ENCODE measurements around the gene SRI. TPM values are rescaled to one million over a fixed set of nuclear protein-coding genes. Genes with fewer than 3 reads are reported as not detected.

Gene SRI
- total RNA-seq, 4 donors from 2014 or later = 72.3 to 99.5 (median 88.8) TPM

DNA sequence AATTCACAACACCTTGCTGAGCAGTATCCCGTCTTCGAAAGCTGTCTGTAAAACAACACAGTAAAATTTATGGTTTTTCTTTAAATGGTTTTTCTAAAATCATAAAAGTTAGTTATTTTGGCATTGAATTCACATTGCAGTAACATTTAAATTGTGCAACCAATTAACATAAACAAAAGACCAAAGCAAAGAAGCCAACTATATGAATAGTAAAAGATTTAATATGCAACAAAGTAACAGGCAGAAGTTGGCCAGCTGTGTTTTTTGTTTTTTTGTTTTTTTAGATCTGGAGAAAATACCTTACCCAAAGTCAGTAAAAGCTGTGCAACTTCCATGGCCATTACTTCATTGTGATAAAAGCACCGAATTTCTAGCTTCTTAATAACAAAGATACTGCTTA is 11.3 kb downstream of the SRI start:
- TF ChIP-seq POLR2A (IDR thresholded peaks at IDR 0.05) = no peak
- TF ChIP-seq, protein P1, sequence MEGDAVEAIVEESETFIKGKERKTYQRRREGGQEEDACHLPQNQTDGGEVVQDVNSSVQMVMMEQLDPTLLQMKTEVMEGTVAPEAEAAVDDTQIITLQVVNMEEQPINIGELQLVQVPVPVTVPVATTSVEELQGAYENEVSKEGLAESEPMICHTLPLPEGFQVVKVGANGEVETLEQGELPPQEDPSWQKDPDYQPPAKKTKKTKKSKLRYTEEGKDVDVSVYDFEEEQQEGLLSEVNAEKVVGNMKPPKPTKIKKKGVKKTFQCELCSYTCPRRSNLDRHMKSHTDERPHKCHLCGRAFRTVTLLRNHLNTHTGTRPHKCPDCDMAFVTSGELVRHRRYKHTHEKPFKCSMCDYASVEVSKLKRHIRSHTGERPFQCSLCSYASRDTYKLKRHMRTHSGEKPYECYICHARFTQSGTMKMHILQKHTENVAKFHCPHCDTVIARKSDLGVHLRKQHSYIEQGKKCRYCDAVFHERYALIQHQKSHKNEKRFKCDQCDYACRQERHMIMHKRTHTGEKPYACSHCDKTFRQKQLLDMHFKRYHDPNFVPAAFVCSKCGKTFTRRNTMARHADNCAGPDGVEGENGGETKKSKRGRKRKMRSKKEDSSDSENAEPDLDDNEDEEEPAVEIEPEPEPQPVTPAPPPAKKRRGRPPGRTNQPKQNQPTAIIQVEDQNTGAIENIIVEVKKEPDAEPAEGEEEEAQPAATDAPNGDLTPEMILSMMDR (IDR thresholded peaks at IDR 0.05) = no peak
- H3K27ac ChIP-seq = no peak overlapping the region
- no peaks in the 10 kb centered on the region for H3K9me3 ChIP-seq
- intact Hi-C loops (cut with DNase I) = no loop called here
- no peak for DNase-seq
- no peak overlapping the region for H3K4me3 ChIP-seq (replicated peaks in 1 of 3)
- no peaks in the 10 kb centered on the region for H3K27me3 ChIP-seq
- peaks cover 42 to 44% of the 10 kb centered on the region in 2 donors for H3K36me3 ChIP-seq
- H3K4me1 ChIP-seq = no peaks in the 10 kb centered on the region
- 95 to 99% methylated on average over 3 of the region's 3 CpGs for WGBS, 2 donors

DNA sequence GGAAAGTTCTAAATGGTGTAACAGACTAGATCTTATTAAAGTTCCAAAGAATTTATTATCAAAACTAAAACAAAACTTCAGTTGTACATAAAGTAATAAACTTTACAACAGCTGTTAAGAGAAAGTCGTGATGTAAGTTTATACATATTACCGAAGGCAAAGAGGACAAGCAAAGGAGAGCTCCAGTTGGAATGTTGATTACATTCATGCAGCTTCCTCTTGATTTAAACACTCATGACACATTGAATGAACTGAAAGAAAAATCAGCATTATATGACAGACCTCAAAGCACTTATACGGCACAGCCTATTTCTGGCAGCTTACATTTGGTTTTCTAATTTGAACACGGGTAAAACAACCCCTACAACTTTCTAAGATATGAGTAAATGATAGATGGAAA is 13.6 kb downstream of the SRI start:
- H3K4me3 ChIP-seq (replicated peaks in 1 of 3) = no peak overlapping the region
- peaks cover 46 to 50% of the 10 kb centered on the region in 2 donors for H3K36me3 ChIP-seq
- no peaks in the 10 kb centered on the region for H3K27me3 ChIP-seq
- no peak overlapping the region for H3K27ac ChIP-seq
- H3K4me1 ChIP-seq = no peaks in the 10 kb centered on the region
- no peak for TF ChIP-seq POLR2A (IDR thresholded peaks at IDR 0.05)
- DNase-seq = no peak
- 90 to 92% methylated on average over 4 of the region's 4 CpGs for WGBS, 2 donors
- no peaks in the 10 kb centered on the region for H3K9me3 ChIP-seq
- intact Hi-C loops (cut with DNase I) = no loop called here

DNA sequence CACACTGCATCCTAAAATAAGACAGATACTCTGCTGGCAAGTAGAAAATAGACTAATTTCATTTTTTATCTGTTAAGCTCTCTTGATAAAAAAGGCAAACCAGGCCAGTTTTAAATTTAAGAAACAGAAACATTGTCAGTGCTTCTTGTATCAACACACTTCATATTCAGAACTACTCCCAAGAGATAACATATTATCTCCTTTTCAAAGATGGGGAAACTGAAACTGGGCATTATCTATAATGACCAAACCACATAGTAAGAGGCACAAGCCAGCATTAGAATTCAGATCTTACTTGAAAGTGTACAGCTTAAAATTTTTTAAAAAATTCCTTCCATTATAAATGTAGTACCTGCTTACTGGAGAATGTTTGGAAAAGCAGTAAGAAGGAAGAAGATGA is 14.7 kb downstream of the SRI start:
- H3K27ac ChIP-seq = no peak overlapping the region
- H3K36me3 ChIP-seq = peaks cover 46 to 50% of the 10 kb centered on the region in 2 donors
- H3K4me1 ChIP-seq = no peaks in the 10 kb centered on the region
- no peak overlapping the region for H3K4me3 ChIP-seq (replicated peaks in 1 of 3)
- intact Hi-C loops (cut with DNase I) = no loop called here
- DNase-seq = no peak
- H3K27me3 ChIP-seq = no peaks in the 10 kb centered on the region
- H3K9me3 ChIP-seq = no peaks in the 10 kb centered on the region
- TF ChIP-seq, protein P1 (IDR thresholded peaks at IDR 0.05) = no peak
- TF ChIP-seq POLR2A (IDR thresholded peaks at IDR 0.05) = no peak

DNA sequence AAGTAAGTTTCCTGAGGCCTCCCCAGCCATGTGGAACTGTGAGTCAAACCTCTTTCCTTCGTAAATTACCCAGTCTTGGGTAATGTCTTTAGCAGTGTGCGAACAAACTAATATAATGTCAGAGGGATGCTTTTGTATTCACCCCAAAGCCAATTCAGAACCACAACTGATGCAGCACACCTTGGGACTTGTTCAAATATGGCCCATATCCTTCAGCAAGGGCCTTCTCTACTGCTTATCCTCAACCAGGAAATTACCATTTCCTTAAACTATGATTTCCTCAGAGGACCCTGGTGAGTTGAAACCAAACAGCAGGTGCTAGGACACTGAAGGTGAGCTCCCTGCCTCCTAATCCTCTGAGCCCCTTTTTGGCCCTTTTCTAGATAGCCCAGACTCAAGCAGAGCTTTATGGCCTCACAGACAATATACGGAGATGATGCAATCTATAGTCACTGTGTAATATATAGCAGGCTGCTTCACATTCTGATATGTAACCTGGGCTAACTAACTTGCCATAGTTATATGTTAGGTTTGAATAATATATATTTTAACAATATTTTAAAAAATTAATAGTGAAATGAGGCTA is 15.2 kb downstream of the SRI start:
- Histone ChIP-seq H3K9me3 (no peaks in the 10 kb centered on the region), H3K4me1 (no peaks in the 10 kb centered on the region), H3K27ac (no peak overlapping the region), H3K4me3 (replicated peaks in 1 of 3) (no peak overlapping the region), H3K36me3 (peaks cover 43 to 48% of the 10 kb centered on the region in 2 donors), H3K27me3 (no peaks in the 10 kb centered on the region)
- TF ChIP-seq POLR2A (IDR thresholded peaks at IDR 0.05) = no peak
- TF ChIP-seq, protein P1 (IDR thresholded peaks at IDR 0.05) = no peak
- intact Hi-C loops (cut with DNase I) = no loop called here
- 95% methylated on average over 3 of the region's 3 CpGs for WGBS, 2 donors
- DNase-seq = no peak

DNA sequence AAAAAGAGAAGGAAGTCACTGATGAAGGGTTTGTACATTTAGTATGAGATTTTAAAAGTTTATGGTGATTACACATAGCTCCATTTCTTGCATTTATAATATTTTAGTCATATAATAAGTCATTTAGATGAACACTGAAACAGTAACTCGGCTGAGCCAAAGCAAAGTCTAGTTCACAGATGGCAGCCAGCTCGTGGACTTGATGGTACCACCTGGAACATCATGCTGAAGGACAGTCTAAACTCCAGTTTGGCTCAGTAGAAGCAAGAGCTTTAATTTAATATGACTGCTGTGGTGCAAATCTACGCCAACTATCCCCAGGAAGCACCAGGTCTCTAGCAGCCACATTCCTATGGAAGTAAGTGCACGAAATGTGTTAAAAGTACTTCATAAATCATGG is 16.4 kb downstream of the SRI start:
- Histone ChIP-seq H3K36me3 (peaks cover 31 to 37% of the 10 kb centered on the region in 2 donors), H3K4me1 (no peaks in the 10 kb centered on the region), H3K4me3 (replicated peaks in 1 of 3) (no peak overlapping the region), H3K27me3 (no peaks in the 10 kb centered on the region), H3K9me3 (no peaks in the 10 kb centered on the region), H3K27ac (no peak overlapping the region)
- TF ChIP-seq, protein P1 (IDR thresholded peaks at IDR 0.05) = no peak
- no peak for TF ChIP-seq POLR2A (IDR thresholded peaks at IDR 0.05)
- 95 to 96% methylated on average over 4 of the region's 4 CpGs for WGBS, 2 donors
- intact Hi-C loops (cut with DNase I) = no loop called here
- DNase-seq = no peak

All from thyroid gland (tissue), 4 donors.